HepG2 (cell line): ENCODE data around the gene CA4. TPM values are rescaled to one million over a fixed set of nuclear protein-coding genes. Genes with fewer than 3 reads are reported as not detected.

Experiments
- ATAC-seq: fragments of 200-7000 bp; cut with Tn5 transposase; 3 replicates; pipeline ENCODE4 v1.9.1; 2020; ENCODE audit warnings: mild to moderate bottlenecking, moderate library complexity
- BruUV-seq: library from RNA; stranded (reverse); fragments of 400-500 nt; replicated peaks from 2 replicates; lab custom pipeline; 2021; lab: Mats Ljungman, UMichigan
- CTCF ChIA-PET: fragments of 300-600 bp; formaldehyde crosslinking; extraction: SDS; loops from one replicate; lab custom pipeline; 2021; ENCODE audit warnings: low total read pairs, inconsistent platforms, low intra/inter-chr PET ratio; lab: Yijun Ruan, JAX
- POLR2A ChIA-PET: fragments of 350-600 bp; sonication (Branson Sonifier 250); formaldehyde crosslinking; loops from one replicate; lab custom pipeline; 2020; ENCODE audit warnings: antibody characterized with exemption, inconsistent platforms; lab: Yijun Ruan, JAX
- DNase-seq: peaks from one replicate; pipeline ENCODE4 v3.0.0-alpha.2; 2015; ENCODE audit warnings: low spot score
- FAIRE-seq: peaks from 3 replicates; lab custom pipeline; 2011; peaks lifted over from hg19 to GRCh38; lab: Jason Lieb, UNC
- H2AFZ ChIP-seq: one replicate; pipeline ENCODE4 v1.6.1; 2011; ENCODE audit warnings: low read length, inconsistent platforms
- H3K27ac ChIP-seq: fragments of 300-600 bp; 3 replicates; pipeline ENCODE4 v1.8.0; 2011; ENCODE audit warnings: mixed run types, mild to moderate bottlenecking, mixed read lengths, low read length, inconsistent platforms; ENCODE audit not compliant: insufficient read depth; ENCODE audit errors: extremely low read length
- H3K27me3 ChIP-seq, 2 experiments: fragments of 200-600 bp in 1 of 2; 2 replicates in 1 of 2; 3 replicates in 1 of 2; pipeline versions ENCODE4 v1.6.0 to v1.8.0; 2011; ENCODE audit warnings: low read length in 2 of 2, mild to moderate bottlenecking in 2 of 2, moderate library complexity in 2 of 2, inconsistent platforms in 1 of 2; ENCODE audit not compliant: insufficient read depth in 2 of 2, control insufficient read depth in 1 of 2
- H3K36me3 ChIP-seq, 2 experiments: fragments of 200-600 bp in 1 of 2; replicated peaks in 1 of 2; 2 replicates in 1 of 2; 3 replicates in 1 of 2; pipeline versions ENCODE4 v1.5.1 to v1.8.0; 2011; ENCODE audit warnings: low read length in 2 of 2, inconsistent platforms in 1 of 2; ENCODE audit not compliant: insufficient read depth in 2 of 2, control insufficient read depth in 1 of 2
- H3K4me1 ChIP-seq: 2 replicates; pipeline ENCODE4 v1.5.1; 2012; ENCODE audit warnings: low read length, inconsistent platforms; ENCODE audit not compliant: insufficient read depth
- H3K4me2 ChIP-seq: 2 replicates; pipeline ENCODE4 v1.6.0; 2011; ENCODE audit warnings: low read depth, low read length, inconsistent platforms
- H3K4me3 ChIP-seq, 3 experiments: fragments of 200-600 bp in 1 of 3; sonication (generic), shearing (Covaris generic) in 1 of 3; replicated peaks in 1 of 3; 2 replicates each; pipeline ENCODE4 v1.5.1; 2011 to 2016; ENCODE audit warnings: low read length in 3 of 3, inconsistent platforms in 2 of 3, low read depth in 2 of 3, mild to moderate bottlenecking in 2 of 3, control low read depth in 1 of 3, mixed read lengths in 1 of 3; ENCODE audit not compliant: insufficient read depth in 1 of 3
- H3K79me2 ChIP-seq: one replicate; pipeline ENCODE4 v1.6.1; 2011; ENCODE audit warnings: low read length, inconsistent platforms; ENCODE audit not compliant: insufficient read depth
- H3K9ac ChIP-seq: 2 replicates; pipeline ENCODE4 v1.6.0; 2011; ENCODE audit warnings: mild to moderate bottlenecking, low read depth, low read length, inconsistent platforms; ENCODE audit not compliant: insufficient read depth
- H3K9me3 ChIP-seq: 2 replicates; pipeline ENCODE4 v1.5.1; 2012; ENCODE audit warnings: mild to moderate bottlenecking, low read length
- H4K20me1 ChIP-seq: 2 replicates; pipeline ENCODE4 v1.6.0; 2011; ENCODE audit warnings: inconsistent platforms, mild to moderate bottlenecking, low read length, moderate library complexity; ENCODE audit not compliant: insufficient read depth
- ISL2 ChIP-seq: sonication (generic); formaldehyde crosslinking; IDR thresholded peaks from 2 replicates; pipeline ENCODE4 v1.5.0; 2020; ENCODE audit warnings: missing genetic modification reagents
- SIN3A ChIP-seq: IDR thresholded peaks from 2 replicates; pipeline ENCODE4 v1.6.1; 2011; ENCODE audit warnings: low read depth, mild to moderate bottlenecking, control low read depth, low read length, borderline replicate concordance
- TCF12 ChIP-seq, 2 experiments: fragments of 450-650 bp in 1 of 2; sonication (generic) in 1 of 2; formaldehyde crosslinking in 1 of 2; IDR thresholded peaks; 2 replicates each; pipeline versions ENCODE4 v1.6.1 to v1.8.0; 2017 to 2022; ENCODE audit warnings: antibody characterized with exemption in 1 of 2, mild to moderate bottlenecking in 1 of 2, missing genetic modification reagents in 1 of 2, moderate library complexity in 1 of 2
- U2AF2 ChIP-seq: fragments of 200-400 bp; formaldehyde crosslinking; IDR thresholded peaks from 2 replicates; pipeline ENCODE4 v1.6.1; 2017; ENCODE audit warnings: low read depth, mild to moderate bottlenecking, low read length
- ZMYM2 ChIP-seq: sonication (generic); formaldehyde crosslinking; IDR thresholded peaks from 2 replicates; pipeline ENCODE4 v1.8.0; 2022; ENCODE audit warnings: mild to moderate bottlenecking, missing genetic modification reagents
- ZNF296 ChIP-seq: sonication (generic); formaldehyde crosslinking; conservative IDR thresholded peaks from 2 replicates; pipeline ENCODE4 v1.5.0; 2020; ENCODE audit warnings: mild to moderate bottlenecking, missing genetic modification reagents
- ZNF644 ChIP-seq: IDR thresholded peaks from 2 replicates; pipeline ENCODE4 v1.6.1; 2016; ENCODE audit warnings: low read depth
- ZNF709 ChIP-seq: sonication (generic); formaldehyde crosslinking; IDR thresholded peaks from 2 replicates; pipeline ENCODE4 v1.5.0; 2020; ENCODE audit warnings: mild to moderate bottlenecking, missing genetic modification reagents
- WGBS: methylation state at CpG from one replicate; pipeline ENCODE4 v1.1.6; 2017; ENCODE audit warnings: low lambda C conversion rate; 5-methylcytosine and 5-hydroxymethylcytosine counted together
- in situ Hi-C: cut with HindIII; loops from 2 replicates; pipeline ENCODE4 v1.10.0; 2017; ENCODE audit warnings: low pct_unique_long_range_greater_than_20kb; ENCODE audit not compliant: extremely low pct_ligation_motif_present
- intact Hi-C: fragments of 100-400 bp; cut with micrococcal nuclease; formaldehyde crosslinking; loops from one replicate; pipeline ENCODE4 v1.10.0; 2022; ENCODE audit not compliant: unreplicated experiment
- polyA plus RNA-seq, 8 experiments: library from polyadenylated mRNA; depleted of rRNA in 3 of 8; stranded (reverse) in 7 of 8; unstranded in 1 of 8; fragments of >200 nt; fragmentation: Illumina TruSeq in 4 of 8; extraction: Trizol in 4 of 8; gene quantifications; 2 replicates each; pipeline versions ENCODE4 v1.2.1 to v1.2.3, GENCODE V29; 2011 to 2016; ENCODE audit warnings: low read depth in 4 of 8, missing spikeins in 1 of 8, mixed read lengths in 1 of 8; ENCODE audit not compliant: insufficient read depth in 1 of 8
- total RNA-seq, 5 experiments: library from RNA; depleted of rRNA; stranded (reverse); fragments of >200 nt; fragmentation: Illumina TruSeq; extraction: Trizol; gene quantifications; 2 replicates each; pipeline ENCODE4 v1.2.3, GENCODE V29; 2016; ENCODE audit warnings: low read depth in 1 of 5
- TF ChIP-seq, protein P1 (sequence below): sonication (generic); formaldehyde crosslinking; IDR thresholded peaks from 2 replicates; pipeline ENCODE4 v1.5.1; 2020; ENCODE audit warnings: missing genetic modification reagents, mild to moderate bottlenecking, borderline replicate concordance
- TF ChIP-seq, protein P2 (sequence below): sonication (generic); formaldehyde crosslinking; IDR thresholded peaks from 2 replicates; pipeline ENCODE4 v1.4.0; 2020; ENCODE audit warnings: missing genetic modification reagents, mild to moderate bottlenecking, borderline replicate concordance
- TF ChIP-seq, protein P3 (sequence below): sonication (generic); formaldehyde crosslinking; IDR thresholded peaks from 2 replicates; pipeline ENCODE4 v1.4.0; 2020; ENCODE audit warnings: low read depth, missing genetic modification reagents

The CA4 gene
- total and polyA plus RNA-seq, 2 of the 13 experiments (the other 11 are each of a cell fraction or from before 2014, with no cell fraction given) = not detected

- TF ChIP-seq, protein P1, sequence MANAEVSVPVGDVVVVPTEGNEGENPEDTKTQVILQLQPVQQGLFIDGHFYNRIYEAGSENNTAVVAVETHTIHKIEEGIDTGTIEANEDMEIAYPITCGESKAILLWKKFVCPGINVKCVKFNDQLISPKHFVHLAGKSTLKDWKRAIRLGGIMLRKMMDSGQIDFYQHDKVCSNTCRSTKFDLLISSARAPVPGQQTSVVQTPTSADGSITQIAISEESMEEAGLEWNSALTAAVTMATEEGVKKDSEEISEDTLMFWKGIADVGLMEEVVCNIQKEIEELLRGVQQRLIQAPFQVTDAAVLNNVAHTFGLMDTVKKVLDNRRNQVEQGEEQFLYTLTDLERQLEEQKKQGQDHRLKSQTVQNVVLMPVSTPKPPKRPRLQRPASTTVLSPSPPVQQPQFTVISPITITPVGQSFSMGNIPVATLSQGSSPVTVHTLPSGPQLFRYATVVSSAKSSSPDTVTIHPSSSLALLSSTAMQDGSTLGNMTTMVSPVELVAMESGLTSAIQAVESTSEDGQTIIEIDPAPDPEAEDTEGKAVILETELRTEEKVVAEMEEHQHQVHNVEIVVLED (CRISPR knock-in tag) = no peak
- TF ChIP-seq U2AF2 (no peak), ZNF709 (0 out of 2 replicates have a peak, but pooled peaks have one; percentile 3), SIN3A (0 out of 2 replicates have a peak, but pooled peaks have one; percentile 15)
- TF ChIP-seq, all 625 proteins: peak for 3
Observed at GRCh38 chr17:60134396-60135150, 15.2 kb upstream of the CA4 start (continued).

GRCh38 chr17:60135151-60135950, 14.4 kb upstream of the CA4 start:
- FAIRE-seq = peak; percentile 80
- in situ Hi-C loops = no loop called here
- whole genome bisulfite sequencing = 14% methylated on average over 36 of the region's 54 CpGs
- TF ChIP-seq, protein P2, sequence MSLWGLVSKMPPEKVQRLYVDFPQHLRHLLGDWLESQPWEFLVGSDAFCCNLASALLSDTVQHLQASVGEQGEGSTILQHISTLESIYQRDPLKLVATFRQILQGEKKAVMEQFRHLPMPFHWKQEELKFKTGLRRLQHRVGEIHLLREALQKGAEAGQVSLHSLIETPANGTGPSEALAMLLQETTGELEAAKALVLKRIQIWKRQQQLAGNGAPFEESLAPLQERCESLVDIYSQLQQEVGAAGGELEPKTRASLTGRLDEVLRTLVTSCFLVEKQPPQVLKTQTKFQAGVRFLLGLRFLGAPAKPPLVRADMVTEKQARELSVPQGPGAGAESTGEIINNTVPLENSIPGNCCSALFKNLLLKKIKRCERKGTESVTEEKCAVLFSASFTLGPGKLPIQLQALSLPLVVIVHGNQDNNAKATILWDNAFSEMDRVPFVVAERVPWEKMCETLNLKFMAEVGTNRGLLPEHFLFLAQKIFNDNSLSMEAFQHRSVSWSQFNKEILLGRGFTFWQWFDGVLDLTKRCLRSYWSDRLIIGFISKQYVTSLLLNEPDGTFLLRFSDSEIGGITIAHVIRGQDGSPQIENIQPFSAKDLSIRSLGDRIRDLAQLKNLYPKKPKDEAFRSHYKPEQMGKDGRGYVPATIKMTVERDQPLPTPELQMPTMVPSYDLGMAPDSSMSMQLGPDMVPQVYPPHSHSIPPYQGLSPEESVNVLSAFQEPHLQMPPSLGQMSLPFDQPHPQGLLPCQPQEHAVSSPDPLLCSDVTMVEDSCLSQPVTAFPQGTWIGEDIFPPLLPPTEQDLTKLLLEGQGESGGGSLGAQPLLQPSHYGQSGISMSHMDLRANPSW = no peak
- TF ChIP-seq ZMYM2 = no peak
- peak; percentile 73 for TF ChIP-seq ISL2 (CRISPR knock-in tag)
- no peak for TF ChIP-seq ZNF296
- peak; percentile 14; the same call in 1 of the 2 replicates for TF ChIP-seq ZNF644 (CRISPR knock-in tag)
- no peak for TF ChIP-seq TCF12 (IDR thresholded peaks at IDR 0.05)
- no peak for TF ChIP-seq TCF12 (CRISPR knock-in tag; IDR thresholded peaks at IDR 0.05)
- TF ChIP-seq, protein P3, sequence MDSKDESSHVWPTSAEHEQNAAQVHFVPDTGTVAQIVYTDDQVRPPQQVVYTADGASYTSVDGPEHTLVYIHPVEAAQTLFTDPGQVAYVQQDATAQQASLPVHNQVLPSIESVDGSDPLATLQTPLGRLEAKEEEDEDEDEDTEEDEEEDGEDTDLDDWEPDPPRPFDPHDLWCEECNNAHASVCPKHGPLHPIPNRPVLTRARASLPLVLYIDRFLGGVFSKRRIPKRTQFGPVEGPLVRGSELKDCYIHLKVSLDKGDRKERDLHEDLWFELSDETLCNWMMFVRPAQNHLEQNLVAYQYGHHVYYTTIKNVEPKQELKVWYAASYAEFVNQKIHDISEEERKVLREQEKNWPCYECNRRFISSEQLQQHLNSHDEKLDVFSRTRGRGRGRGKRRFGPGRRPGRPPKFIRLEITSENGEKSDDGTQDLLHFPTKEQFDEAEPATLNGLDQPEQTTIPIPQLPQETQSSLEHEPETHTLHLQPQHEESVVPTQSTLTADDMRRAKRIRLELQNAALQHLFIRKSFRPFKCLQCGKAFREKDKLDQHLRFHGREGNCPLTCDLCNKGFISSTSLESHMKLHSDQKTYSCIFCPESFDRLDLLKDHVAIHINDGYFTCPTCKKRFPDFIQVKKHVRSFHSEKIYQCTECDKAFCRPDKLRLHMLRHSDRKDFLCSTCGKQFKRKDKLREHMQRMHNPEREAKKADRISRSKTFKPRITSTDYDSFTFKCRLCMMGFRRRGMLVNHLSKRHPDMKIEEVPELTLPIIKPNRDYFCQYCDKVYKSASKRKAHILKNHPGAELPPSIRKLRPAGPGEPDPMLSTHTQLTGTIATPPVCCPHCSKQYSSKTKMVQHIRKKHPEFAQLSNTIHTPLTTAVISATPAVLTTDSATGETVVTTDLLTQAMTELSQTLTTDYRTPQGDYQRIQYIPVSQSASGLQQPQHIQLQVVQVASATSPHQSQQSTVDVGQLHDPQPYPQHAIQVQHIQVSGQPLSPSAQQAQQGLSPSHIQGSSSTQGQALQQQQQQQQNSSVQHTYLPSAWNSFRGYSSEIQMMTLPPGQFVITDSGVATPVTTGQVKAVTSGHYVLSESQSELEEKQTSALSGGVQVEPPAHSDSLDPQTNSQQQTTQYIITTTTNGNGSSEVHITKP (CRISPR knock-in tag) = no peak

More at GRCh38 chr17:60135151-60135950, 14.4 kb upstream of the CA4 start:
- H3K79me2 ChIP-seq = no peaks in the 10 kb centered on the region
- H3K27me3 ChIP-seq = peaks cover 4 to 56% of the 10 kb centered on the region in 2 experiments; a peak in 4 of 5 replicates
- peak overlapping the region; percentile 56 to 72 (median 64) for H3K4me3 ChIP-seq
- H3K9me3 ChIP-seq = no peaks in the 10 kb centered on the region
- H3K27ac ChIP-seq = no peak overlapping the region
- H2AFZ ChIP-seq = peak overlapping the region; percentile 73
- peaks cover 29% of the 10 kb centered on the region for H3K4me1 ChIP-seq
- ChIA-PET CTCF (no interaction called here), POLR2A (interaction anchor here (0.5 kb wide), 1 partner anchor 1433 kb away, joined by 4 read pairs; no protein-coding TSS in a partner anchor)
- H3K4me2 ChIP-seq = peak overlapping the region; percentile 93
- intact Hi-C loops = no loop called here
- H3K36me3 ChIP-seq = no peaks in the 10 kb centered on the region
- peak overlapping the region; percentile 44 for H3K9ac ChIP-seq
- DNase-seq (peak; percentile 77), ATAC-seq (peak; percentile 92)
- H4K20me1 ChIP-seq = peaks cover 4% of the 10 kb centered on the region; the same call in 1 of the 2 replicates
- no TSS peak for BruUV-seq
